HG02588 (cell line): Measurements from ENCODE around the gene NANOS2.

Source experiments
- ATAC-seq: cut with Tn5 transposase; IDR thresholded peaks from one replicate; pipeline ENCODE4 v1.9.1; 2021; ENCODE audit warnings: mild to moderate bottlenecking, moderate library complexity; ENCODE audit not compliant: unreplicated experiment

Gene NANOS2

GRCh38 chr19:45929247-45929646 lies 14.7 kb upstream of the NANOS2 start:
- no peak for ATAC-seq

DNA sequence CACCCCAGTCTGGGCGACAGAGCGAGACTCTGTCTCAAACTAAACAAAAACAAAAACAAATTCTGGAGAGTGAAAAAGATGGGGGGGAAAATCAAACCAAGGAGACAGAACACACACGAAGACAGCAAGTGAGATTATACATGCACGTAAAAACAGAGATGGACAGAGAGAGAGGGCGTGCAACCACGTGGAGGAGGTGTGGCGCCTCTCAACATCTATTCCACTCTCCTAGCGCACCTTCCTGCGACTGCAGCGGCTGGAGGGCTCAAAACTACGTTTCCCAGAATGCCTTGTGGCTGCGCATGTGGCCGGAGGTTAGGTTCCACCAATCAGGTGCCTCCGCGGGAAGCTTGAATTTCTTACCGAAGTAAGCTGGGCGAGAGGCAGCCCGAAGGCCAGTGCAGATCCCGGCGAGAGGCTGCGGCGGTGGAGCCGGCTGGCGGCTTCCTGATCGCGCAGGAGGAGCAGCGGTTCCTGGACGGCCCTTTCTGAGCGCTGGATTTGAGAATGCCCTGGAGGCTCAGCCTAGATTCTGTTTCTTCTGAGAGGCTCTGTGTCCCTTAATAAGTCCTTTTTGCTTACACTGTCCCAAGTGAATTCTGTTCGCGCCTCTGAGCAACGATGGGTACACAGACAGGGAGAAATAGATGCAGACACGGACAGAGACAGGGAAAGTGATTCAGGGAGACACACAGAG lies 13.1 kb upstream of the NANOS2 start:
- ATAC-seq, result peak; percentile 49

GRCh38 chr19:45924891-45925447 lies 10.4 kb upstream of the NANOS2 start:
- ATAC-seq, result no peak

- no peak for ATAC-seq
Observed at GRCh38 chr19:45922281-45922680, 7.7 kb upstream of the NANOS2 start.

GRCh38 chr19:45920458-45920857 lies 5.9 kb upstream of the NANOS2 start:
- ATAC-seq, result no peak

DNA sequence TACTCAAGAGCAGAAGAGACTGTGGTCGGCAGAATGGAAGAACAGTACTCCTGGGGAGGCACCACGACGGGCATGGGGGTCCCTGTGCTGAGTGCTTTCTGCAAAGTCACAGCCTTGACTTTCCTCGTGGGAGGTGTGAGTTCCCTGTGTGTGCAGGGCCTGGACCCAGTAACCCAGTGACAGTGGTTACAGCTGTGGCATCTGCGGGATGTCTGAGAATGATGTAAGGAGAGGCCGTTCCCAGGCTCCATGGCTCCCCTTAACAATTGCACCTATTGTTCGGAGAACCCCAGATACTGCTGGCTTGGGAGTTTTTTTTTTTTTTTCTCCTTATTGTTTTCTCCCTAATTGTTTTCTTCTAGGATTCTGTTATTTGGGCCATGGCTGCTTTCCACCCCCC lies 5.1 kb upstream of the NANOS2 start:
- no peak for ATAC-seq

DNA sequence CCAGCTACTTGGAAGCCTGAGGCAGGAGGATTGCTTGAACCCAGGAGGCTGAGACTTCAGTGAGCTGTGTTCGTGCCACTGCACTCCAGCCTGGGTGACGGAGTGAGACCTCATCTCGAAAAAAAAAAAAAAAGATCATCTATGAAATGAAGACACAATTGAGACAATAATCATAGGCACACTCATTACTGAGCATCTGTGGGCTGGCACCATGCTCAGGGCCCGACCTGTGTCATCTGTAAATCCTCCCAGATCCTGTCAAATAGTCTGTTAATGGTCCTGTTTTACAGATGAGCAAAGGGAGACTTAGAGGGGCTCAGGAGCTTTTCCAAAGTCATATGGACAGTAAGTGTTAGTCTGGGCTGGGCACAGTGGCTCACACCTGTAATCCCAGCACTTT lies 4.1 kb upstream of the NANOS2 start:
- no peak for ATAC-seq

DNA sequence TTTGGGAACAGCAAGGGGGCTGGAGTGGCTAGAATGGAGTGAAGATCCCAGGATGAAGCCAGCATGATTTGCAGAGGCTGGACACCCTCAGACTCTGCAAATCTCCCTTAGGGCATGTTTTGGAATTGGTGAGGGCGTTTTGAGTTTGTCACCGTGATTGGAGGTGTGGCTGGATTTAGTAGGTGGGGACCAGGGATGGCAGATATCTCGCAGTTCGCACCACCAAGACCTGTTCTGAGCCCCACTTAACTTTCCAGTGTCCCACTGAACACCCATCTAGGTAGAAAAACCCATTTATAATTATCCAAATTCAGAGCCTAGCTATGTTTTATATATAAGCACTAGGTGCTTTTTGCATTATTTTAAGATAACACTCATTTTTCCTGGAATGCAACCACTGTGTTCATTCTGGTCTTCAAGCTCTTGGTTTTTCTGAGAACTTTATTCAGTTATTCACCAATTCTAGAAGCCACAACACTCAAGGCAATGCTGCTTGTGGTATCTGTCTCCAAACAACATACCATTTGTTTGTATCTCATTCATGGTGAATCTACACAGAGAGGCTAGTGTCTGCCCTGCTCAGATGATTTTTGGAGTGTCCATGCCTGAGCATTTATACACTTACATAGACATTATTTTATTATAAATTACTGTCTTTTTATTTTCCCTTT lies 3.0 kb upstream of the NANOS2 start:
- ATAC-seq, result no peak

- ATAC-seq, result no peak
Observed at GRCh38 chr19:45911291-45911690, 3.3 kb downstream of the NANOS2 start.

DNA sequence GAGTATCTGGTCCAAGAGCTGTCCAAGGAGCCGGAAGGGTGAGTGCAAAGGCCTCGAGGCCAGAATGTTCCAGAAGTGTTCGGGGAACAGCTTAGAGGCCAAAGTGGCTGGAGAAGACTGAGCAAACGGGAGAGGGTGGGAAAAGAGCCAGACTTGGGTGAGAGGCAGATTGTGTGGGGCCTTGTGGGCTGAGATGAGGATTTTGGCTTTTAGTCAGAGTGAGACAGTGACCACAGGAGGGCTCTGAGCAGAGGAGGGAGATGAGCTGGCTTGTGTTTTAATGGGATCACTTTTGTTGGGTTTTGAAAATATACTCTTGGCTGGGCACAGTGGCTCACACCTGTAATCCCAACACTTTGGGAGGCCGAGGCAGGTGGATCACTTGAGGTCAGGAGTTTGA lies 5.6 kb downstream of the NANOS2 start:
- ATAC-seq, result no peak

DNA sequence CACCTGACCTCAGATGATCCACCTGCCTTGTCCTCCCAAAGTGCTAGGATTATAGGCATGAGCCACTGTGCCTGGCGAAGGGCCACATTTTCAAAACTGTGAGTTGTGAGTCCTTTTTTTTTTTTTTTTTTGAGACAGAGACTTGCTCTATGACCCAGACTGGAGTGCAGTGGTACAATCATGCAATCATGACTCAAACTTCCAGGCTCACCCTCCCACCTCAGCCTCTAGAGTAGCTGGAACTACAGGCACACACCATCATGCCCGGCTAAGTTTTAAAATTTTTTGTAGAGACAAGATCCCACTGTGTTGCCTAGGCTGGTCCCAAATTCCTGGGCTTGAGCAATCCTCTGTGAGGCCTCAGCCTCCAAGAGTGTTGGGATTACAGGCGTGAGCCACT lies 8.4 kb downstream of the NANOS2 start:
- ATAC-seq, result no peak

GRCh38 chr19:45905011-45905410 lies 9.6 kb downstream of the NANOS2 start:
- no peak for ATAC-seq

DNA sequence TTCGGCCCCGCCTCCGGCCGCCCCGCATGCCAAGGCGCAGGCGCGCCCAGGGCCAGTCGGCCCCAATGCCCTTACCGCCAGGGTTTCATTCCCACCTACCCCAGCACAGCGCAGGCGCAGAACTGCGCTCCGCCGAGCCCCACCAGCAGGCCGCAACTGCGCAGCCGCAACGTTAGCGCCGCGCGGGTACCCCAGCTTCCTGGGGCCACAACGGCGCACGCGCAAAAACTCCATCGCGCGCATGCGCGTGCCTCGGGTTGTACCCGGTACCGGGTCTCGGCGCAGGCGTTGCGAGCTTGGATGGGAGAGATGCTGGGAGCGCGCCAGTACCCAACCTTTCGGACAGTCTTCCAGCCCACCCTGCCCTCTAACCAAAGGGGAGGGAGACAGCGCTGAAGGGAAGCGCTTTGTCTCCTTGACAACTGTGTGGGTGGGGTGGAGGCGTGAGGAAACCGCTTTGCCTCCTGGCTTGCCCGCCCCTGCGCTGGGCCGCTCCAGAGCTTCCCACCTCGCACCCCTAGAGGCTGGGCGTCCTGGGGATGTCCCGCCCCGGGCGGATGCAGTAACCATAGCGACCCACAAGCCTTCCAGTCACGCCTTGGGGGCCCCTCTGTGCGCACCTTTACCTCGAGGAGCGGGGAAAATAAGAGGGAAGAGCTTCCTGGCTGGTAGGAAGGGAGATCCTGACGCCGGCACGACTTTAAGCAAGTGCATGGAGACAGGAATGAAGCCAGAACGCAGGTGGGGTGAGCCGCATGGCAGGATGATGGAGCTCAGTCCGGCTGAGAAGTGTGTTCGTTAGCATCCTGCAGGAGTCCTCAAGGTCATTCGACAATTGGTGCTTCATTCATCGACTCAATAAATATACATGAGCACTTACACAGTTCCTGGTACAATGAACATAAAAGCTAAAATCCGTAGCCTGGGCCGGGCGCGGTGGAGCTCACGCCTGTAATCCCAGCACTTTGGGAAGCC lies 11.6 kb downstream of the NANOS2 start:
- peak; percentile 89 for ATAC-seq

- no peak for ATAC-seq
Observed at GRCh38 chr19:45901912-45902650, 12.5 kb downstream of the NANOS2 start, which contains the start of gene MYPOP. MYPOP (minus strand) TSS chr19:45902613; CDS start chr19:45901773, 840 bp downstream.

DNA sequence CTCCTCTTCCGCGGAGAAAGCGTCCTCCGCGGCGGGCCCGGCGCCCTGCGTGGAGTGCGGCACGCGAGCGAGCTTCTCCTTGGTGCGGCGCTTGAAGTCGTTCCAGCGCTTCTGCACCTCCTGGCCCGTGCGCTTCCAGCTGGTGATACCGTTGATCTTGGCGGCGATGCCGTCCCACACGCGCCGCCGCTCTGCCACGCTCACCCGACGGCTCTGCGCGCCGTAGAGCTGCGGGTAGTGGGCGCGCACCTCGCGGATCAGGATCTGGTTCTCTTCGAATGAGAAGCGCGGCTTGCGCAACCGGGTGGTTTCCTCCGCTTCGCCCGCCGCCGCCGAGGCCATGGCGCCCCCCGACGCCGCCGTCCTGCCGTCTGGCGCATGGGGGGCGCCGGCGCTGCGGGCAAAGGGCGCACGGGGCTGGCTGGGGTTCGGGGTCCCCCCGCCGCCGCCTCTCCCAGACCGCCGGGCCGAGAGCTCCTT lies 13.1 kb downstream of the NANOS2 start:
- no peak for ATAC-seq

GRCh38 chr19:45900738-45901431 lies 13.7 kb downstream of the NANOS2 start:
- no peak for ATAC-seq

- no peak for ATAC-seq
Observed at GRCh38 chr19:45899919-45900589, 14.5 kb downstream of the NANOS2 start.

DNA sequence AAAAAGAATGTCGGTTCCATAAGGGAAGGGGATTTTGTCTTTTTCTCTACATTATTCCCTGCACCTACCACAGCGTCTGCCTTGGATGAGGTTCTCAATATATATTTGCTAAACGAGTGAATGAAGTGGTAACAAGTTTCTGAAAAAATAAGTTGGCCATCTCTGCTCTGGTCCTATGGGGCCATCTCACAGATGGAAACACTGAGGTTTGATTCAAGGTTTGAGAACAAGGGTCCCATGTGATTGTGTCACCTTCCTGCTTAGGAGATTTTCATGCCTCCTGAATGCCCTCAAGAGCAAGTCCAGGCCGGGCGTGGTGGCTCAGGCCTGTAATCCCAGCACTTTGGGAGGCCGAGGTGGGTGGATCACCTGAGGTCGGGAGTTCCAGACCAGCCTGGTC lies 15.3 kb downstream of the NANOS2 start:
- no peak for ATAC-seq

DNA sequence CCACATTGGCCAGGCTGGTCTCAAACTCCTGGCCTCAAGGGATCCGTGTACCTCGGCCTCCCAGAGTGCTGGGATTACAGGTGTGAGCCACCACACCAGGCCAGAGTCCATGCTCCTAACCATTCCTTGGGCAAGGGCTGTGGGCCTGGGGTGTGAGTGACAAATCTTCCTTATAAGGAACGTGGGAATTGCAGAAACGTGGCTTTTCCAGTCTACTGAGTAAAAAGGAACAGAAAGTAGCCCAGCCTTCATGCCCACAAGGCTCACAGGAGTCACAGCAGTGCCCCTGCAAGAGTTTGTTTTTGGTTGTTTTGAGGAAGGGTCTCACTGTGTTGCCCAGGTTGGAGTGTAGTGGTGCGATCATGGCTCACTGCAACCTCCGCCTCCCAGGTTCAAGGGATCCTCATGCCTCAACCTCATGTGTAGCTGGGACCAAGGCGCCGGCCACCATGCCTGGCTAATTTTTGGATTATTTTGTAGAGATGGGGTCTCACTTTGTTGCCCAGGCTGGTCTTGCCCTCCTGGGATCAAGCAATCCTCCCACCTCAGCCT lies 17.2 kb downstream of the NANOS2 start:
- ATAC-seq, result no peak
